PFSK-1 (cell line): Measurements from ENCODE around the gene TM6SF1.

ENCODE experiments used
- FOXP2 ChIP-seq: optimal IDR thresholded peaks from 2 replicates; pipeline ENCODE3; 2011; ENCODE audit warnings: borderline replicate concordance, control low read depth, inconsistent platforms; ENCODE audit not compliant: insufficient read depth; ENCODE audit errors: extremely low read length, extremely low read depth
- POLR2AphosphoS5 ChIP-seq: IDR thresholded peaks from 2 replicates; pipeline ENCODE4 v1.6.1; 2012; ENCODE audit warnings: low read depth, mild to moderate bottlenecking, control low read depth, low read length, moderate library complexity
- SIN3A ChIP-seq: IDR thresholded peaks from 2 replicates; pipeline ENCODE4 v1.6.1; 2012; ENCODE audit warnings: mild to moderate bottlenecking, low read length, moderate library complexity, borderline replicate concordance; ENCODE audit not compliant: insufficient read depth
- TAF1 ChIP-seq: IDR thresholded peaks from 2 replicates; pipeline ENCODE4 v1.6.1; 2012; ENCODE audit warnings: low read length, control low read depth, borderline replicate concordance; ENCODE audit not compliant: insufficient read depth
- TF ChIP-seq, protein P1 (sequence below), 2 experiments: IDR thresholded peaks; 2 replicates each; pipeline versions ENCODE4 v1.6.1 to v1.8.0; 2011 to 2012; ENCODE audit warnings: low read depth in 2 of 2, low read length in 2 of 2, control low read depth in 1 of 2, inconsistent platforms in 1 of 2, mild to moderate bottlenecking in 1 of 2, moderate library complexity in 1 of 2; ENCODE audit not compliant: insufficient read depth in 1 of 2

The TM6SF1 gene

GRCh38 chr15:83064859-83065258 lies 42.6 kb upstream of the TM6SF1 start:
- TF ChIP-seq POLR2AphosphoS5 (no peak), TAF1 (no peak), FOXP2 (no peak), SIN3A (no peak)
- TF ChIP-seq, protein P1, sequence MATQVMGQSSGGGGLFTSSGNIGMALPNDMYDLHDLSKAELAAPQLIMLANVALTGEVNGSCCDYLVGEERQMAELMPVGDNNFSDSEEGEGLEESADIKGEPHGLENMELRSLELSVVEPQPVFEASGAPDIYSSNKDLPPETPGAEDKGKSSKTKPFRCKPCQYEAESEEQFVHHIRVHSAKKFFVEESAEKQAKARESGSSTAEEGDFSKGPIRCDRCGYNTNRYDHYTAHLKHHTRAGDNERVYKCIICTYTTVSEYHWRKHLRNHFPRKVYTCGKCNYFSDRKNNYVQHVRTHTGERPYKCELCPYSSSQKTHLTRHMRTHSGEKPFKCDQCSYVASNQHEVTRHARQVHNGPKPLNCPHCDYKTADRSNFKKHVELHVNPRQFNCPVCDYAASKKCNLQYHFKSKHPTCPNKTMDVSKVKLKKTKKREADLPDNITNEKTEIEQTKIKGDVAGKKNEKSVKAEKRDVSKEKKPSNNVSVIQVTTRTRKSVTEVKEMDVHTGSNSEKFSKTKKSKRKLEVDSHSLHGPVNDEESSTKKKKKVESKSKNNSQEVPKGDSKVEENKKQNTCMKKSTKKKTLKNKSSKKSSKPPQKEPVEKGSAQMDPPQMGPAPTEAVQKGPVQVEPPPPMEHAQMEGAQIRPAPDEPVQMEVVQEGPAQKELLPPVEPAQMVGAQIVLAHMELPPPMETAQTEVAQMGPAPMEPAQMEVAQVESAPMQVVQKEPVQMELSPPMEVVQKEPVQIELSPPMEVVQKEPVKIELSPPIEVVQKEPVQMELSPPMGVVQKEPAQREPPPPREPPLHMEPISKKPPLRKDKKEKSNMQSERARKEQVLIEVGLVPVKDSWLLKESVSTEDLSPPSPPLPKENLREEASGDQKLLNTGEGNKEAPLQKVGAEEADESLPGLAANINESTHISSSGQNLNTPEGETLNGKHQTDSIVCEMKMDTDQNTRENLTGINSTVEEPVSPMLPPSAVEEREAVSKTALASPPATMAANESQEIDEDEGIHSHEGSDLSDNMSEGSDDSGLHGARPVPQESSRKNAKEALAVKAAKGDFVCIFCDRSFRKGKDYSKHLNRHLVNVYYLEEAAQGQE (IDR thresholded peaks at IDR 0.05; ENCODE audit: insufficient read depth in 1 of 2, low read depth in 2 of 2, low read length in 2 of 2) = no peak

GRCh38 chr15:83065431-83065830 lies 42.0 kb upstream of the TM6SF1 start:
- no peak for TF ChIP-seq POLR2AphosphoS5
- TF ChIP-seq SIN3A = no peak
- TF ChIP-seq, protein P1 (IDR thresholded peaks at IDR 0.05; ENCODE audit: insufficient read depth in 1 of 2, low read depth in 2 of 2, low read length in 2 of 2) = no peak
- TF ChIP-seq TAF1 = no peak
- TF ChIP-seq FOXP2 = no peak

DNA sequence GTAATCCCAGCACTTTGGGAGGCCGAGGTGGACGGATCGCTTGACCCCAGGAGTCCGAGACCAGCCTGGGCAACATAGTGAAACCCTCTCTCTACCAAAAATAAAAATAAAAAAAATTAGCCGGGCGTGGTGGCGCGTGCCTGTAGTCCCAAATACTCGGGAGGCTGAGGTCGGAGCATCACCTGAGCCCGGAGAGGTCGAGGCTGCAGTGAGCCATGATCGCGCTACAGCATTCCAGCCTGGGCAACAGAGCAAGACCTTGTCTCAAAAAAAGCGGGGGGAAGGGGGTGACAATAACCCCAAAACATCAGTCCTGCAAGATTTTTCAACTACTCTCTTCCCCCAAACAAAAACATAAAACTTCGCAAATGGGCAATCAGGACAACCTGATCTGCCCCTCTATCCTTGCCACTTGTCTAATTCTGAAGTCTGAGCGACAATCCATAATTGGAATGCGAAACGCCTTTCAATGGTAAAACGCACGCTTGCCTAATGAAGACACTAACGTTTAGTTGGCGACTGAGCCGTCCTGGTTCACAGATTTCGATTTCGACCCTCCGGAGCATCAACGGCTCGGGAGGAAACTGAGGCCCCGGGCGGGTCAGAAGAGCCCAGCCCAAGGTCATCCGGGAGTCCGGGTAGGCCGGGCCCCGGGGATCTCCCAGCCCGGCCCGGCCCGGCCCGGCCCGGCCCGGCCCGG lies 41.3 kb upstream of the TM6SF1 start:
- TF ChIP-seq FOXP2 (no peak), POLR2AphosphoS5 (no peak), SIN3A (no peak), TAF1 (peak; percentile 30; the same call in 1 of the 2 replicates)

DNA sequence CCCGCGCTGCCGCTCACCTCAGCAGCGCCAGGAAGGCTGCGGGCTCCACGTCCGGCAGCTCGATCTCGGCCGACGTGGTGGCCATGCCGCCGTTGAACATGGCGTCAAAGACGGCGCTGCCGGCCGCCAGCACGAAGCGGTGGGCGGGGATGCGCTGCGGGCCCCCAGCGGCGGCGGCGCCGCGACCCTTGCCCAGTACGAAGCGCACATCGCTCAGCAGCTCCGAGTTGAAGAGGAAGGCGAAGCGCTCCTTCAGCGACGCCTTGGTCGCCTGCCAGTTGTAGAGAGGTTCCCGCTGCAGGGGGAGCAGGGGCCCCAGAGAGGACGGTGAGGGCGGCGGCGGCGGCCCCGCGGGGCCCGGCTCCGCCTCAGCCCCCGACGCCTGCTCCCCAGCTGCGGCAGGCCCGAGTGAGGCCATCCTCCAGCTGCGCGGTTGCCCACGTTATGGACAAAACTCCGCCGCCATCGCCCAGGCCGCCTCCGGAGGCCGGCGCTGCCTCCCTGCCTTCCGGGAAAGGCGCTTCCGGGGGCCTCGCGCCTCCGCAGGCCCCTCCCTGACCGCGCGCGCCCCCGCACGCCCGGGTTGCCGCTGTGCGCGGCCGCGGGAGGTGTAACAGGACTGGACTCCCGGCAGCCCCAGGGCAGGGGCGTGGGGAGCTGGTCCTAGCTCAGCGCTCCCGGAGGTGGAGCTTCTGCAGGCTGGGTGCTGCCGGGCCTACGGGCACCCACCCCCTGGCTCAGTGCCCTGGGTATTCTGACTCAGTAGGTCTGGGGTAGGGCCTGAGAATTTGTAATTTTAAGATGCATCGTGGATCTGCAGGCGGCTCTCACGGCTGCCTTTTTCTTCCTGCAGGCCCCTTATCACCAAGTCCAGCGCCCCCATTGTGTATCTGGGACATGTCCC lies 40.5 kb upstream of the TM6SF1 start, which contains the start of gene BTBD1:
TSS of gene BTBD1 (minus strand) at position 519 of the 904 bp plus-strand sequence. CDS start at position 418, 101 bp downstream.
- peak; percentile 78; the same call in 1 of the 2 replicates for TF ChIP-seq TAF1
- TF ChIP-seq, protein P1 (IDR thresholded peaks at IDR 0.05; ENCODE audit: insufficient read depth in 1 of 2, low read depth in 2 of 2, low read length in 2 of 2) = no peak
- peak; percentile 80 for TF ChIP-seq FOXP2
- TF ChIP-seq POLR2AphosphoS5 = peak; percentile 85

DNA sequence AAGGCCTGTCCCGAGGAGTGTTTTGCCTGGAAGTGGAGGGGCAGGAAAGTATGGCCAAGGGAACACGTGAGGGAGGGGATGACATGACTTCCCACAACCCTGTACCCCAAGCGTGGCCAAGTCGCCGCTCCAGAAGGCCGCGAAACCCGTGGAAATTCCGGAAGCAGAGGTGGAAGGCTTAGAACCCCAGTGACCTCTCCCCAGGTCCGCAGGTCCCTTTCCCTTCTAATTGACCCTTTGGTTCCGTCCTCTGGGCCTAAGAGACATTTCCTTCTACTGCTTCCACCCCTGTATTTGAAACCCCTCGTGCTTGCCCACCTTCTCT lies 39.8 kb upstream of the TM6SF1 start:
- TF ChIP-seq FOXP2 (no peak), POLR2AphosphoS5 (no peak), TAF1 (no peak)
- TF ChIP-seq, protein P1 (IDR thresholded peaks at IDR 0.05; ENCODE audit: insufficient read depth in 1 of 2, low read depth in 2 of 2, low read length in 2 of 2) = no peak
